Left lung (tissue), 10 donors: ENCODE data around the gene ESPL1. TPM values are rescaled to one million over a fixed set of nuclear protein-coding genes. Genes with fewer than 3 reads are reported as not detected.
A peak's percentile ranks its signal among the peaks of the same experiment; 100 is the strongest.

ENCODE experiments used
- ATAC-seq: fragments of 200-7000 bp; cut with Tn5 transposase; one replicate; pipeline ENCODE4 v1.9.1; 2020; ENCODE audit warnings: moderate library complexity
- DNase-seq, 4 donors: peaks; one replicate each; pipeline ENCODE4 v3.0.0-alpha.2; 2013 to 2020
- H3K27ac ChIP-seq, 2 donors: fragments of 200-600 bp; sonication (generic) in 1 of 2; one replicate each; pipeline versions ENCODE4 v1.5.0 to v1.8.0; 2020 to 2021
- H3K27me3 ChIP-seq, 2 donors: fragments of 200-600 bp; sonication (generic) in 1 of 2; one replicate each; pipeline versions ENCODE4 v1.5.0 to v1.8.0; 2020 to 2021
- H3K36me3 ChIP-seq, 2 donors: fragments of 200-600 bp; sonication (generic) in 1 of 2; one replicate each; pipeline versions ENCODE4 v1.5.0 to v1.8.0; 2020 to 2021
- H3K4me1 ChIP-seq, 2 donors: fragments of 200-600 bp; one replicate each; pipeline ENCODE4 v1.8.0; 2021
- H3K4me3 ChIP-seq, 2 donors: fragments of 200-600 bp; sonication (generic) in 1 of 2; one replicate each; pipeline versions ENCODE4 v1.5.0 to v1.8.0; 2020 to 2021; ENCODE audit warnings: mild to moderate bottlenecking in 1 of 2
- H3K9me3 ChIP-seq, 2 donors: fragments of 200-600 bp; sonication (generic) in 1 of 2; one replicate each; pipeline versions ENCODE4 v1.5.0 to v1.8.0; 2020 to 2021
- CTCF ChIP-seq, 2 donors: fragments of 200-600 bp; sonication (generic) in 1 of 2; IDR thresholded peaks; one replicate each; pipeline versions ENCODE4 v1.5.0 to v1.8.0; 2021; ENCODE audit warnings: antibody characterized with exemption in 2 of 2
- intact Hi-C, 2 donors: fragments of 100-400 bp; cut with DNase I; formaldehyde crosslinking; loops; one replicate each; pipeline versions ENCODE4 v1.11.2 to v1.14.2; 2022
- polyA plus RNA-seq, 6 donors: library from polyadenylated mRNA; unstranded; fragments of 120-200 nt; gene quantifications; one replicate each; pipeline ENCODE4 v1.2.1, GENCODE V29; 2013; ENCODE audit not compliant: insufficient read length in 6 of 6
- total RNA-seq, 2 donors: library from RNA; stranded (reverse); fragmentation: NEBNext Ultra II Directional; extraction: Animal tissue kit (Norgen Biotek cat#: 25700); gene quantifications; one replicate each; pipeline ENCODE4 v1.2.1, GENCODE V29; 2021
- donor health status: DM: no; HTN: yes; CAD: no.
- donor health status: DM: no; HTN: no; CAD: no.

ESPL1 gene
- total and polyA plus RNA-seq, 8 donors = 2.8 to 21.7 (median 11.3) TPM

- Histone ChIP-seq H3K27me3 (peaks cover 0 to 42% of the 10 kb centered on the region in 2 donors), H3K9me3 (no peaks in the 10 kb centered on the region), H3K36me3 (no peaks in the 10 kb centered on the region), H3K27ac (no peak overlapping the region), H3K4me1 (peaks cover 7 to 31% of the 10 kb centered on the region in 2 donors), H3K4me3 (no peak overlapping the region)
- DNase-seq (peak in 2 of 4 donors; percentile 59 to 73), ATAC-seq (no peak)
- intact Hi-C loops = no loop called here
- no peak for TF ChIP-seq CTCF (IDR thresholded peaks at IDR 0.05)
These were observed 33.7 kb upstream of the ESPL1 start for GRCh38 chr12:53234271-53234914.

DNA sequence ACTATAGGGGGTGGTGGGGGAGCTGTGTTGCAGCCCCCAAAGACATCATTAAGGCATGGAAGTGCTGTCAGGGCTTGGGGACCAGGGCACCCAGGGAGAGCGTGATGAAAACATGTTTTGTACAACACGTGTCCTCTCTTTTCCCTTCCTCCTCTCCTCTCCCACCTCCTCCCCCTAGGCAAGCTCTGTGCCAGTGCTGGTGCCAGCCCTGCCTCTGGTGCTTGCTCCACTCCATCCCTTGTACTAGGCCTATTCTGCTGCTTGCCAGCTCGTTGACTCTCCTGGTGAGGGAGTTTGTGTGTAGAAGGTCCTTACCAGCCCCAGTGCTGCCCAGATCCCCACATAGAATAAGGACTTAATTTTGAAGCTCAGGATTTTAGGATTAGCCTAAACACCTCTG, 32.9 kb upstream of the ESPL1 start:
- intact Hi-C loops = no loop called here
- TF ChIP-seq CTCF (IDR thresholded peaks at IDR 0.05) = no peak
- Histone ChIP-seq H3K9me3 (no peaks in the 10 kb centered on the region), H3K27me3 (peaks cover 0 to 42% of the 10 kb centered on the region in 2 donors), H3K4me1 (peaks cover 7 to 31% of the 10 kb centered on the region in 2 donors), H3K27ac (no peak overlapping the region), H3K4me3 (no peak overlapping the region), H3K36me3 (no peaks in the 10 kb centered on the region)
- DNase-seq = peak in 1 of 4 donors; percentile 4
- no peak for ATAC-seq

DNA sequence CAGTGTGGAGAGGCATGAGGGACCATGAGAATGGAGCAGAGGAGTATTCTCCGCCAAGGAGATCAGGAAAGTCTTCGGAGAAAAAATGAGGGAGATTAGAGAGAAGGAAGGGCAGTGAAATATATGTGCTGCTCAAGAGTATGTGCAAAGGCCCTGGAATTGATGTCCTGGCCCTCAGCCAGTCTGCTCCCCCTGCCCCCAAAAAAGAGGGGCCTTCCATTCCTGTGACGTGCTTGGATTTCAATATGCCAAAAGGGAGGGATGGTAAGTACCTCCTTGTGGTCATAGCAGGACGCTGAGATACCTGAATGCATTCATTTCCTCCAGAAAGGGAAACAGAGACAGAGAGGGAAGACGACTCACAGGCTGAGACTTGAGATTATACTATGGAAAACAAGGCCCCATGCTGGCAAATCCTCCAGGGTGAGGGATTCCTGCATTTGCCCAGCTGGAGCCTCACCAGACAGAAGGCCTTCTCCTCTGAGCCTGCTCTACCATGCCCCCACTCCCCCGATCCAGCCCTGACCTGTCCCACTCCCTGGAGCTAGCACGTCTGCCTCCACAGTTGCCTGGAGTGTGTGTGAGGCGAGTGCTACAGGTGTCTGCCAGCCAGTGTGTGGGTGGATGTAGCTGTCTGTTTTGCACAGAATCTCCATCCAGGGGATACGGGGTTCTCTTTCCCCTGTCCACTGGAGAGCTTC, 32.2 kb upstream of the ESPL1 start:
- H3K27me3 ChIP-seq = peaks cover 0 to 42% of the 10 kb centered on the region in 2 donors
- peaks cover 7 to 30% of the 10 kb centered on the region in 2 donors for H3K4me1 ChIP-seq
- intact Hi-C loops = no loop called here
- no peak overlapping the region for H3K4me3 ChIP-seq
- no peaks in the 10 kb centered on the region for H3K36me3 ChIP-seq
- no peak overlapping the region for H3K27ac ChIP-seq
- DNase-seq (peak in 1 of 4 donors; percentile 34), ATAC-seq (no peak)
- TF ChIP-seq CTCF (IDR thresholded peaks at IDR 0.05) = no peak
- no peaks in the 10 kb centered on the region for H3K9me3 ChIP-seq

DNA sequence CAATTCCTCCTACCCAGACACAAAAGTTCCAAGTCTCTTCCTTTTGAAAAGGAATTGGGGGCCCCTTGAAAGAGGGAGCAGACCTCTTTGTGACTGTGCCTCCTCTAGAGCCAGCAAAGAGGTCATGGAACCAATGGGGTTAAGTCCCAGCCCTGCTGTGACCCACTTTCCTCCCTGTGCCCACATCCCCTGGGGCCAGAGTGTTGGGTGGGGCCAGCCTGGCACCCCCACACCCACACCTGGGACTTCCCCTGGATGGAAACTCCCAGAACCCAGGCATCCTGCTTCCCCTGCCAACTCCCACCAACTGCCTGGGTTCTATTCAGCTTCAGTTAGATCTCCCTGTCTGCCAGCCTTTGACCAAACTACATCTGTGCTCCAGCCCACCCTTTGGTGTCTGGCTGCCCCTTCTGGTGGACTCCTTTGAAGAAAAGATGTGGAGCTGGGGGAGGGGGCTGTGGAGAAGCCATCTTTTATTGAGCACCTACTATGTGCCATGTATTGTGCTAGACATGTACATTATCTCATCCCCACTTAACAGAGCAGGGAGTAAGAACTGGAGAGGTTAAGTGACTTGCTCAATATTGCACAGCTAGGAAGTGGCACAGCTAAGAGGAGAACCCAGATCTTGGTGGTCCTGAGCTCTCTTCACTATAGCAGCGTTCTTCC, 31.5 kb upstream of the ESPL1 start:
- Histone ChIP-seq H3K9me3 (no peaks in the 10 kb centered on the region), H3K4me3 (no peak overlapping the region), H3K4me1 (peaks cover 7 to 23% of the 10 kb centered on the region in 2 donors), H3K36me3 (no peaks in the 10 kb centered on the region), H3K27me3 (peaks cover 0 to 36% of the 10 kb centered on the region in 2 donors), H3K27ac (no peak overlapping the region)
- intact Hi-C loops = no loop called here
- no peak for ATAC-seq
- peak in 1 of 4 donors; percentile 41 for DNase-seq
- TF ChIP-seq CTCF (IDR thresholded peaks at IDR 0.05) = no peak
